Muscle layer of duodenum (tissue), 2 donors: Measurements from ENCODE around the gene GULP1.

ENCODE experiments used
- H3K27ac ChIP-seq: one replicate; pipeline ENCODE4 v1.7.0; 2013; ENCODE audit warnings: mild to moderate bottlenecking, low read length
- H3K27me3 ChIP-seq: one replicate; pipeline ENCODE4 v1.7.0; 2013; ENCODE audit warnings: low read depth, mild to moderate bottlenecking, control low read depth, low read length
- H3K36me3 ChIP-seq, 2 donors: one replicate each; pipeline ENCODE4 v1.7.0; 2013; ENCODE audit warnings: low read length in 2 of 2, control low read depth in 1 of 2, mild to moderate bottlenecking in 1 of 2; ENCODE audit not compliant: insufficient read depth in 2 of 2, control insufficient read depth in 1 of 2
- H3K4me1 ChIP-seq, 2 donors: one replicate each; pipeline ENCODE4 v1.7.0; 2013; ENCODE audit warnings: low read length in 2 of 2, mild to moderate bottlenecking in 2 of 2, control low read depth in 1 of 2, moderate library complexity in 1 of 2; ENCODE audit not compliant: insufficient read depth in 2 of 2, control insufficient read depth in 1 of 2
- H3K4me3 ChIP-seq, 2 donors: one replicate each; pipeline ENCODE4 v1.7.0; 2013; ENCODE audit warnings: low read length in 2 of 2, low read depth in 1 of 2, mild to moderate bottlenecking in 1 of 2
- H3K9me3 ChIP-seq, 2 donors: one replicate each; pipeline ENCODE4 v1.7.0; 2013; ENCODE audit warnings: low read length in 2 of 2, control low read depth in 1 of 2, mild to moderate bottlenecking in 1 of 2; ENCODE audit not compliant: control insufficient read depth in 1 of 2
- donor health status: healthy.

GULP1 gene

GRCh38 chr2:188404341-188405004 is 112.8 kb downstream of the GULP1 start:
- H3K4me3 ChIP-seq = no peak overlapping the region
- no peaks in the 10 kb centered on the region for H3K9me3 ChIP-seq
- H3K27ac ChIP-seq = no peak overlapping the region
- no peaks in the 10 kb centered on the region for H3K27me3 ChIP-seq
- no peaks in the 10 kb centered on the region for H3K4me1 ChIP-seq
- no peaks in the 10 kb centered on the region for H3K36me3 ChIP-seq

DNA sequence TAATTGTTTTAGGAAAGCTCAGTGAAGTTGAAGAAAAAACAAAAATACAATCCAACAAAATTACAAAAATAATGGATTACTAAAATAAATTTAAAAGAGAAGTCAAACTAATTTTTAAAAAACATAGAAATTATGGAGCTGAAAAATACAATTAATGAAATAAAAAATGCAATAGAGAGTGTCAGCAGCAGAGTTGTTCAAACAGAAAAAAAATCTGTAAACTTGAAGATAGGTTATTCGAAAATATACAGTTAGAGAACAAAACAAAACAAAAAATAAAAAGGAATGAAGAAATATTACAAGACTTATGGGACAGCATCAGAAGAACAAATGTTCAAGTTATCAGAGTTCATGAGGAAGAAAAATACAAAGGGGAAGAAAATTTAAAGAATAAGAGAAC is 114.7 kb downstream of the GULP1 start:
- H3K9me3 ChIP-seq = peaks cover 0 to 3% of the 10 kb centered on the region in 2 donors
- H3K27me3 ChIP-seq = no peaks in the 10 kb centered on the region
- no peaks in the 10 kb centered on the region for H3K4me1 ChIP-seq
- no peaks in the 10 kb centered on the region for H3K36me3 ChIP-seq
- H3K4me3 ChIP-seq = no peak overlapping the region
- no peak overlapping the region for H3K27ac ChIP-seq

DNA sequence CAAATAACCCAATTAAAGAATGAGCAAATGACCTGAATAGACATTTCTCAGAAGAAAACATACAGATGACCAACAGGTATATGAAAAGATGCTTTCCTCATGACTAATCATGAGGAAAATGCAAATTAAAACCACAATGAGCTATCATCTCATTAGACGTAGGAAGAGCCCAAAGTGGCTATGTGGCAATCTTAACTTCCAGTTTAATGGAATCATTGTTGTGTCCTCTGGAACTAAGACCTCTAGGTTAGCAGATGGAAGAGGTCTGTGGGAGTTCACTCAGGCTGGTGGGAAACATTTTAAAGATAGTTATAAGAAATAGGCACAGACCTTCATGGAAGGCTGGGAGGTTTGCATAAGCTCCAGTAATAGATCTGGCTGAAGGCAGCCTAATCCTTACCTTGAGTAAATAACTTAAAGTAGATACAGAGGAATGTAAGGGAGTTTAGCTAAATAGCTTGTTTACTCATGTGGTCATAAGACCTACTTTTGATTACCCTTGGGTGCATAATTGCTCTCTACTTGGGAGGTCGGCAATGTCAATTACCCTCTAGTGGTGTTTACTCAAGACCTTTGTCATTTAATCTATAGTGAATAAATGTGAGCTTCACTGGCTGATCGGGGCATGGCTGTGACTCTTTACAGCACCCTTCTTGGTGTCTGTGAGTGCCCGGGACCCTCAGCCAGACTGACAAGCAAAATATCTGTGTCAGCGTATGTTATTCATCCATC is 119.0 kb downstream of the GULP1 start:
- Histone ChIP-seq H3K9me3 (peaks cover 0 to 10% of the 10 kb centered on the region in 2 donors), H3K36me3 (no peaks in the 10 kb centered on the region), H3K4me1 (peaks cover 0 to 12% of the 10 kb centered on the region in 2 donors), H3K4me3 (no peak overlapping the region), H3K27me3 (no peaks in the 10 kb centered on the region), H3K27ac (no peak overlapping the region)

DNA sequence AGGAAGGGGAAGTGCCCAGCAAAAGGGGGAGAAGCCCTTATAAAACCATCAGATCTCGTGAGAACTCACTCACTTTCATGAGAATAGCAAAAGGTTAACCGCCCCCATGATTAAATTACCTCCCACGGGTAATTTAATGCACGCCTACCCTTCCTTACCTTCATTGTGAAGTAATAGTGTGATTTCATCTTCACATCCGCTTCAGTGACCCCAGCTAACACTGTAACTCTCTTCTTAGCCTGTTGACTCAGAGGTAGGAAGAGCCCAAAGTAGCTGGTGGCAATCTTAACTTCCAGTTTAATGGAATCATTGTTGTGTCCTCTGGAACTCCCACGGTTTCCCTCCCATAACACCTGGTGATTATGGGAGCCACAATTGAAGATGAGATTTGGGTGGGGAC is 120.5 kb downstream of the GULP1 start:
- Histone ChIP-seq H3K27ac (no peak overlapping the region), H3K36me3 (no peaks in the 10 kb centered on the region), H3K4me3 (no peak overlapping the region), H3K4me1 (peaks cover 0 to 12% of the 10 kb centered on the region in 2 donors), H3K27me3 (no peaks in the 10 kb centered on the region), H3K9me3 (peaks cover 0 to 10% of the 10 kb centered on the region in 2 donors)

DNA sequence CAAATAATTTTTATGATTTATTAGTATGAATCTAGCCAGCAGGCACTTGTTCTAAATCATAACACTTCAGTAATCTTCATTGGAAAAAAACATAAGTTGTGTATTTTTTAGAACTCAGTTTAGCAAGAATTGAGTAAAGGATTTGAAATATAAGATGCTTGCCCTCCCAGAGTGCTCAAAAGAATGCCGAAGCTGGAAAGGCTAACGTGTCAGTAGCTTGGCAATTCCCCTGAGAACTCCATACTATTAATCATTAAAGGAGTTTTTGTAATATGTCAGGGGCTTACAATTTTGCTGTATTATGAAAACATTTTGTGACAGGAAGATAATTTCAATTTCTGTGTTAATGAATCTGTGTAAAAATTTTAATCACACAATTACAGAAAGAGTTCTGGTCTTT is 122.7 kb downstream of the GULP1 start:
- Histone ChIP-seq H3K27me3 (no peaks in the 10 kb centered on the region), H3K9me3 (peaks cover 0 to 10% of the 10 kb centered on the region in 2 donors), H3K36me3 (no peaks in the 10 kb centered on the region), H3K27ac (no peak overlapping the region), H3K4me1 (peaks cover 0 to 12% of the 10 kb centered on the region in 2 donors), H3K4me3 (no peak overlapping the region)

DNA sequence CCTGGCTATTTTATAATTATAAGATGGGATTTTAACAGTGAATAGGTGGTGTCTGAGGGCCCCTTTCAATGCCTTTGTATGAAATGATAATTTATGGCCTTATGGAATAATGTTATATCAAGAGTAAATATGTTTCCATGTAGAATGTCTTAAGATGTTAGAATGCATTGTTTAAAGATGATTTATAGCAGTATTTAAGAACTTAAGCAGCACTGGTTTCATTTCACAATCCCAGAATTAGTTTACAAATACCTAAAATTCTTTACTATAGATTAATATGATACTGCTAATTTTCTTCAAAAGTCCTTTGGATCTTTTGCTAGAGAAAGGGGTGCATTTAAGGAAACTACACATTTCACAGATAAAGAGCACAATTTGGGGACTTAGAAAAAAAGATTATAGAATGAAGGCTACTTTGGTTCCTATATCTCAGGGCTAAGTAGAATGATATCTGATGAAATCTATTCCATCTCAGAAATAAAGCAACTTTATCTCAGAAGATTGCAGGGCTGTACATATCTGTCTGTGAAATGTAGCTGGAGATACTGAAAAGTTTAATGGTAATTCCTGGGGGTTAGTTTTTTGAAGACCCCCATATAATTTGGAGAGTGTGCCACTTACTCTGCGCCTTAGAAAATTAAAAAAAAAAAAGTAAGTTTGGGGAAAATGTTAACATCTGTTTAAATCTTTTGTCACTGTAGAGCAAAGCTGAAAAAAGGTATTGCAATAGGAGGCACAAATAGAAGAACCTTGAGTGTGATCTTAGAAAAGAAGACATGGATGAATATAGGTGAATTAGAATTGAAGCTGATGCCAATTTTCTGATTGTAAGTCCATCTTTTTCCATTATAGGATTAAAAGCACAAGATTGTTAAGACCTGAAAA is 123.4 kb downstream of the GULP1 start:
- Histone ChIP-seq H3K4me1 (peaks cover 0 to 12% of the 10 kb centered on the region in 2 donors), H3K36me3 (no peaks in the 10 kb centered on the region), H3K27me3 (no peaks in the 10 kb centered on the region), H3K27ac (no peak overlapping the region), H3K4me3 (no peak overlapping the region), H3K9me3 (peaks cover 0 to 10% of the 10 kb centered on the region in 2 donors)

- Histone ChIP-seq H3K27ac (no peak overlapping the region), H3K4me3 (no peak overlapping the region), H3K27me3 (no peaks in the 10 kb centered on the region), H3K9me3 (peaks cover 0 to 10% of the 10 kb centered on the region in 2 donors), H3K36me3 (no peaks in the 10 kb centered on the region), H3K4me1 (peaks cover 0 to 12% of the 10 kb centered on the region in 2 donors)
Measured at GRCh38 chr2:188415754-188416083, 124.0 kb downstream of the GULP1 start.

GRCh38 chr2:188416367-188416766 is 124.7 kb downstream of the GULP1 start:
- no peaks in the 10 kb centered on the region for H3K36me3 ChIP-seq
- H3K27me3 ChIP-seq = no peaks in the 10 kb centered on the region

DNA sequence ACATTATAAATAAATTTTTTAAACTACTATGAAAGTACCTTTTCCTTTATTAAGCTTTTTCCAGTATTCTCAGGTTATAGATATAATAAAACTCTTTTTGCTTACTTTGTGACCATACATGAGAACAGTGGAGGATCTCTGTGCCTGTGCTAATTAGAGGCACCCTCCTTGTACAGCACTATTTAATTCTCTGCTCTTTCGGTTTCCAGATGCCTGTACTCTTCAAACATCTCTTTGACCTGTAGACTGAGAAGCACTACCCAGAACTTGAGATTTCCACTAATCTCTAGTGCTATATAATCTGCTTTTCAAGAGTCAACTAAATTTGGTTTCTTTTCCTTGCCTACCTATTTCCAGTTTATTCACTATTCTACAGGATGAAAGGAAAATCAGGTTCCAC is 131.1 kb downstream of the GULP1 start:
- H3K36me3 ChIP-seq = no peaks in the 10 kb centered on the region
- H3K4me1 ChIP-seq = no peaks in the 10 kb centered on the region
- H3K9me3 ChIP-seq = no peaks in the 10 kb centered on the region
- H3K4me3 ChIP-seq = no peak overlapping the region
- H3K27me3 ChIP-seq = no peaks in the 10 kb centered on the region
- no peak overlapping the region for H3K27ac ChIP-seq

More at GRCh38 chr2:188416367-188416766, 124.7 kb downstream of the GULP1 start:
- Histone ChIP-seq H3K4me1 (peaks cover 0 to 12% of the 10 kb centered on the region in 2 donors), H3K9me3 (peaks cover 0 to 8% of the 10 kb centered on the region in 2 donors), H3K4me3 (no peak overlapping the region), H3K27ac (no peak overlapping the region)

DNA sequence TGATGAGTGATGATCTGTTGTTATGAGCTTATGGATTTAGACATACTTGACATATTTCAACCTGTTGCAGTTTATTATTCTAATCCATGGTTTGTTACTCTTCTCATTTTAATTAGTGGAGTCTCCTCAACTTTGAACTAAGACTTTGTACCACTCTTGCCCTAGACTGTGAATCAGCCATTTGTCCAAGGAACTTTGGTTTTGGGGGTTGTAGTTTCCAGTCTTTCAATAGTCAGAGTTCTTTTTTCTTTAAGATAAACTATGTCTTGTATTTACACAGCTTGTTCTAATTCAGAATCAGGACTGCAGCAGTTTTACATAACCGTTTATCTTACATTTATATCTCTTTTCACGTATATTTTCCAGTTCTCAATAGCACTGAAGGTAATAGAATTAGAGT is 133.6 kb downstream of the GULP1 start:
- H3K4me1 ChIP-seq = no peaks in the 10 kb centered on the region
- H3K9me3 ChIP-seq = no peaks in the 10 kb centered on the region
- H3K27ac ChIP-seq = no peak overlapping the region
- no peak overlapping the region for H3K4me3 ChIP-seq
- no peaks in the 10 kb centered on the region for H3K27me3 ChIP-seq
- H3K36me3 ChIP-seq = no peaks in the 10 kb centered on the region

DNA sequence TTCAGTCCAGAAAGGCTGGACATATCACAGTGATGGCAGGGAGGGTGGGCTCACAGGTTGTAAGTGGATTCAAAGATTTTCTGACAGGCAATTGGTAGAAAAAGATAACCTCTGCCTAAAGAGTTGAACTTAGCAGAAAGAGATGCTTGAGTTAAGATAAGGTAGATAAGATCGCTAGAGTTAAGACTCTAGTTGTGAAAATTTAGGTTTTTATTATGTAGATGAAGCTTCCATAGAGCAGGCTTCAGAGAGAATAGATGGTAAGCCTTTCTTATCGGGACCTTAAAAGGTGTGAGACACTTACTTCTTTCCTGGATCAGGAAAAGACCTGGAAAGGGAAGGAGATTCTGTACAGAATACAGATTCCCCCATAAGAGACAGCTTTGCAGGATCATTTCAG is 134.4 kb downstream of the GULP1 start:
- H3K36me3 ChIP-seq = no peaks in the 10 kb centered on the region
- H3K4me1 ChIP-seq = no peaks in the 10 kb centered on the region
- H3K27ac ChIP-seq = no peak overlapping the region
- H3K9me3 ChIP-seq = no peaks in the 10 kb centered on the region
- no peaks in the 10 kb centered on the region for H3K27me3 ChIP-seq
- H3K4me3 ChIP-seq = no peak overlapping the region
